WTC11 (cell line): ENCODE measurements around the gene FRMD4B.

Source experiments
- CTCF ChIP-seq: fragments of 200-600 bp; IDR thresholded peaks from 2 replicates; pipeline ENCODE4 v1.8.0; 2022; ENCODE audit warnings: antibody characterized with exemption
- ZNF121 ChIP-seq: sonication (generic); formaldehyde crosslinking; IDR thresholded peaks from 2 replicates; pipeline ENCODE4 v1.8.0; 2023; ENCODE audit warnings: missing genetic modification reagents
- ZNF317 ChIP-seq: sonication (generic); formaldehyde crosslinking; IDR thresholded peaks from 2 replicates; pipeline ENCODE4 v1.8.1; 2023; ENCODE audit warnings: low read depth, mild to moderate bottlenecking, moderate library complexity, missing genetic modification reagents, borderline replicate concordance

DNA sequence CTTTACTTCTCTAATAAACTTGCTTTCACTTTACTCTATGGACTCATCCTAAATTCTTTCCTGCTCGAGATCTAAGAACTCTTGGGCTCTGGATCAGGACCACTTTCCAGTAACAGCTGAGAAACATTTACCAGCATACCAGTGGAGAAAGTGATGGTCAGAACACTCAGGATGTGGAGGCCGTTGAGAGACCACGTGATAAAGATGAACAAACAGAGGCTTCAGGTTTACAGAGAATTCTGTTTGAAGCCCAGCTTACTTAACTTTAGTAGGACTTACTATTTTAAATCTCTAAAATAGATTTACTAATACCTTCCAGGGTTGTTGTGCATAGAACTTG, 57.0 kb downstream of the FRMD4B start:
- TF ChIP-seq CTCF = no peak
- no peak for TF ChIP-seq ZNF317 (CRISPR knock-in tag)
- TF ChIP-seq ZNF121 (CRISPR knock-in tag) = no peak
